Measurements from ENCODE around the gene P3R3URF.

P3R3URF gene

DNA sequence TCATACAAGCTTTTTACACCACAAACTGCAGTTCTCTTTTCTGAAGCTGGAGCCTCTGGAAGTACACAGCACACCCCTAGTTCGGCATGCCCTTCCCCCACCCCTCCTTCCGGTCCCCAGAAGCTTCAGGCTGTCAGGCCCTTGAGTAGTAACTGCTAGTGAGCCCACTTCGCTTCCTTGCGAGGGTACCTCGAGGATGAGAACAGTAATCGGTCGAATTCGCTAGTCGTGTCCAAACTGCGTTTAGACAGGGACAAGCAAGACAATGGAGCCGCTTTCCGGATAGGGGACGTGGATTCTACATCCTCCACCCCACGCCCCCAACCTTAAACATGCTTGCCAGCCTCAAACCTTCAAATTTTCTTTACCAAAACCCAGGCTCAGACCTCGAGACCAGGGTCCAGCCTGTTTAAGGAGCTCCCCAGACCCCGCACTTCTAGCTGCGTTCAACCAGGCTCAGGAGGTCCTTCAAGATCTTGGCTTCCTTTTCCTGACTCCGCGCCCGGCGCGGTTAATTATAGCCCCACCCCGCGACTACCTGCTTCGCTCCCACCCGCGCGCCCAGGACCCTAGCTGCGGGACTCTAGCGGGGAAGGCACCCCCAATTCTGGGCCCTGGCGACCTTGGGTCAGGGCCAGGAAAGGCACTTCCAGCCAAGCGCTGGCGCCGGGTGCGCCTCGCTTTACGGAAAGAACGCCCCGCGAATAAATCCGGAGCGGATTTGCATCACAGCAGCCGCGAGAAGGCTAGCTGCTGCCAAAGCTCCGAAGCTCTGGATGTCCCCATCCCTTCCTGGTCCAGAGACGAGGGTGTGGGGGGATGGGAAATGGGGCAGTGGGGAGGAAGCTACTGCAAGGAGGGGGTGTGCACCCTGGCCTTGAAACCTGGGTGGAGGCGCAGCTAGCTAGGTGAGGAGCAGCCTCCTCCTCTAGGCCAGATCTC lies 9.5 kb downstream of the P3R3URF start:
- Histone ChIP-seq H3K27ac (no peak overlapping the region), H3K4me3 (ENCODE audit: low read depth, low read length) (no peak overlapping the region), H3K27me3 (ENCODE audit: insufficient read depth, low read depth, severe bottlenecking) (no peaks in the 10 kb centered on the region), H3K9me3 (ENCODE audit: severe bottlenecking) (no peaks in the 10 kb centered on the region), H3K36me3 (no peaks in the 10 kb centered on the region)
- TF ChIP-seq CTCF (IDR thresholded peaks at IDR 0.05; ENCODE audit: low read depth, low read length) = no peak
- DNase-seq = no peak

DNA sequence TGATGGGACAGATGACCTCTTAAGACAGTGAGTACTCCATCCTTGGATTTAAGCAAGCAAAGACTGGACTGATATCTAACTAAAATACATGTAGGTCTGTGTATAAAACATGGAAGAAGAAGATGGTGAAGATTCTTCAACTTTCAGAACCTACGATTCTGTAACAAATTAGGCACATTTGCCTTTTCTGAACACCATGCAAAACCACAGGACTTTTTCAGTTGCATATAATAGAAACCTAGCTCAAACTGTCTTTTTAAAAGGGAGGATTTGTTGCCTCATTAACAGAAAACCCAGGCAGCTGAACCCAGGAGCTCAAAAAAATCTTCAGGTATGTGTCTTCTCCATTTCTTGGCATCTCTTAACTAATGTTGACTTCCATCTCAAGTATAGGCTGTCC lies 16.1 kb downstream of the P3R3URF start:
- DNase-seq = no peak
- Histone ChIP-seq H3K4me3 (ENCODE audit: low read depth, low read length) (no peak overlapping the region), H3K27ac (no peak overlapping the region), H3K36me3 (no peaks in the 10 kb centered on the region), H3K27me3 (ENCODE audit: insufficient read depth, low read depth, severe bottlenecking) (no peaks in the 10 kb centered on the region), H3K9me3 (ENCODE audit: severe bottlenecking) (no peaks in the 10 kb centered on the region)
- TF ChIP-seq CTCF (IDR thresholded peaks at IDR 0.05; ENCODE audit: low read depth, low read length) = no peak

DNA sequence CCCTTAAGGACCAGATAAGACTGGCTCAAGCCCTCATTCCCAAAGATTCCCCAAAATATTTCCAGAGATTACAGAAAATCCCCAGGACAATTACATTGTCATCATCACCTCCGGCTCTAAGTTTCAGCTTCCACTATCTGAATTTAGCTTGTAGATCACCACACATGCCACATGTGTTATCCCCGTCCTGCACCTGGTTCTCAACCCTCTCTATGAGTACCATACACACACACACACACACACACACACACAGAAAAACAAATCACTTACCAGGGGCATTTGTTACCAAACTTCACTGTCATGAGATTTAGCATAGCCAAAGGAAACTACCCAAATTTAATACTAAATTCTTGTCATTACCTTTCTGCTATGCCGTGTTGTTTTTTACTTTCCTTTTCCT lies 16.8 kb downstream of the P3R3URF start:
- Histone ChIP-seq H3K27me3 (ENCODE audit: insufficient read depth, low read depth, severe bottlenecking) (no peaks in the 10 kb centered on the region), H3K4me3 (ENCODE audit: low read depth, low read length) (no peak overlapping the region), H3K27ac (no peak overlapping the region), H3K9me3 (ENCODE audit: severe bottlenecking) (no peaks in the 10 kb centered on the region), H3K36me3 (no peaks in the 10 kb centered on the region)
- TF ChIP-seq CTCF (IDR thresholded peaks at IDR 0.05; ENCODE audit: low read depth, low read length) = no peak
- no peak for DNase-seq

- no peak for DNase-seq
- no peaks in the 10 kb centered on the region for H3K36me3 ChIP-seq
- H3K4me3 ChIP-seq (ENCODE audit: low read depth, low read length) = no peak overlapping the region
- no peak overlapping the region for H3K27ac ChIP-seq
- TF ChIP-seq CTCF (IDR thresholded peaks at IDR 0.05; ENCODE audit: low read depth, low read length) = no peak
- H3K9me3 ChIP-seq (ENCODE audit: severe bottlenecking) = no peaks in the 10 kb centered on the region
- no peaks in the 10 kb centered on the region for H3K27me3 ChIP-seq (ENCODE audit: insufficient read depth, low read depth, severe bottlenecking)
These were observed 17.7 kb downstream of the P3R3URF start for GRCh38 chr1:46158312-46159281.

- no peak overlapping the region for H3K4me3 ChIP-seq (ENCODE audit: low read depth, low read length)
- H3K27me3 ChIP-seq (ENCODE audit: insufficient read depth, low read depth, severe bottlenecking) = no peaks in the 10 kb centered on the region
- DNase-seq = no peak
- no peaks in the 10 kb centered on the region for H3K9me3 ChIP-seq (ENCODE audit: severe bottlenecking)
- no peak for TF ChIP-seq CTCF (IDR thresholded peaks at IDR 0.05; ENCODE audit: low read depth, low read length)
- H3K27ac ChIP-seq = no peak overlapping the region
- no peaks in the 10 kb centered on the region for H3K36me3 ChIP-seq
These were observed 18.4 kb downstream of the P3R3URF start for GRCh38 chr1:46157916-46158311.
